EH (cell line): ENCODE measurements around the gene KMT2C.
"Not testable (repeated sequence)": the region's sequence is repeated elsewhere in the genome, so short reads cannot be mapped to it uniquely, and the experiment has no call there.

Experiments
- DNase-seq: peaks from one replicate; pipeline ENCODE4 v3.0.0-alpha.2; 2015; ENCODE audit warnings: low read depth

The KMT2C gene

DNA sequence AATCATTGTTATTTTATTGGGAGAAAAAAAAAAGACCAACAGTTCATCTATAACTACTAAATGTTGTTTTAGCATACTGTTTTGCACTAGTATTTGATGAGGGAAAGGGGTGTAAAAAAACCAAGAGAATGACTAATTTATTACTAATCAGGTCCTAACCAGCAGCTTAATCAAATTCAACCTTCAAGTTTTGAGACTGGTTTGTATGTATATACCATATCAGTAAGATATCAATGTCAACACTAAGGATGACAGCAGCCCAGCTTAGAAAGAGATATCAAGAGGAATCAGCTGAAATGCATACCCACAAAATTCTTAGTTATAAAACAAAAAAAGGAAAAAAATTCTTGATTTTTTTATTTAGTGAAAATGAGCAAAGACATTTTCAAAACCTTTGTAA lies 122.6 kb downstream of the KMT2C start:
- DNase-seq = no peak

GRCh38 chr7:152312316-152312715 lies 123.5 kb downstream of the KMT2C start:
- DNase-seq = peak; percentile 6

DNA sequence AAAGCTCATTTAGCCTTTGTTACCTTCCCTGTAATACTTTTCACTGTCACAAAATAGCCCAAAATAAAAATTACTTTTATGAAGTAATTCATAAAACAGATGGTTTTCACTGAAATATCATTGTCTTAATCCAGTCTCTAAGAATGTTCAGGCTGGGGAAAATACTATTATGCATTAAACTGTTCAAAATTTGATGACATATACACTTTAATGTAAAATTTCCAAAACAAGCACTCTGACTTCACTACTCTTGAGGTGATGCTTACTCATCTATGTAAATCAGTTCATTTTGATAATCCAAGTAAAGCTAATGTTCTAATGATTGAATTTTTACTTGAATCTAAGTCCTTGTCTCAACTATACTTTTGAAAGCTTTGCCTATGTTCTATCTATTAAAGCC lies 127.9 kb downstream of the KMT2C start:
- no peak for DNase-seq

DNA sequence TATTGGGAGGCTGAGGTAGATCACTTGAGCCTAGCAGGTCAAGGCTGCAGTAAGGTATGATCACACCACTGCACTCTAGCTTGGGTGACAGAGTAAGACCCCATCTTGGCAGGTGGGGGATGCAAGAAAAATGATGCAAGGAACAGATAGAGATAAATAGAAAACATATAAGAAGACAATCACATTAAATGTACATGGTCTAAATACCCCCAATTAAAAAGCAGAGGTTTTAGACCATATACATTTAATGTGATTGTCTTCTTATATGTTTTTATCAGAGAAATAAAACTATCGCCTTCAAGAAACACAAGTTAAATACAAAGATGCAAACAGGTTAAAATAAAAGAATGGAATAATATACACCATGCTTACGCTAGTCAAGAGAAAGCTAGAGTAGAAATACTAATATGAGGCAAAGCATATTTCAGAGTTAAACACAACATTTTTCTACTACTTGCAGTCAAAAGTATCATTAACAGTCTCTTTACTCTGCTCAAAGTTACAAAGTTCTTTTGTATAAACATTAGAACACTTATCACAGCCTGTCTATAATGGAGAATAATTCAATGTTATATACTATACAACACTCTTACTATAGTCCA lies 136.2 kb downstream of the KMT2C start:
- not testable (repeated sequence) for DNase-seq

- DNase-seq = no peak
Measured at GRCh38 chr7:152292897-152293296, 142.9 kb downstream of the KMT2C start.

GRCh38 chr7:152286972-152287371 lies 148.8 kb downstream of the KMT2C start:
- not testable (repeated sequence) for DNase-seq

DNA sequence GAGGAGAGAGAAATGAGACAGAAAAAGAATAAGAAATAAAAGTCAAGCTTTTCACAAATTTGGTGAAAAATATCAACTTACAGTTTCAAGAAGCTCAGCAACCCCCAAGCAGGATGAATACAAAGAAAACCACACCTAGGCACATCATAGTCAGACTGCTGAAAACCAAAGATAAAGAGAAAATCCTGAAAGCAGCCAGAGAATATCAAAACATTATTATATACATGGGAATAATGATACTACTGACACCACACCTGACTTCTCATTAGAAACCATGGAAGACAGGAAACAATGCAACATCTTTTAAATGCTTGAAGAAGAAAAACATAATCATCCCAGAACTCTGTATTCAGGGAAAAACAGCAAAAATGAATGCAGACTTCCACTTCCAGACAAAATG lies 149.6 kb downstream of the KMT2C start:
- DNase-seq = not testable (repeated sequence)

GRCh38 chr7:152284998-152285397 lies 150.8 kb downstream of the KMT2C start:
- DNase-seq = not testable (repeated sequence)

DNA sequence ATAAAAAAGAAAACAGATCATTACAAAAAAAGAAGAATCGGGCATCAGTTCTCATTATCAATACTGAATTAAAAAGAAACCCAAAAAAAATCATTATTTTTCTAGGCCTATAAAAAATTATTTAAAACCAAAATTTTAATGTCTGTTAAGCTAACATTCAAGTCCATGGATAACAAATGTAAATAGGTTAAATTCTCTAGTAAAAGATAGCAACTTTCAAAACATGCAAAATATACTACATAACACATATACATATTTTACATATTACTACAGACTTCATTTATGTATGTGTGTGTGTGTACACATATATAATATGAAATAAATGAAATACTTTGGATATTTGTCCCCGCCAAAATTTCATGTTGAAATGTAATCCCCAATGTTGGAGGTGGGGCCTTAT lies 158.1 kb downstream of the KMT2C start:
- DNase-seq = not testable (repeated sequence)

- DNase-seq = peak; percentile 46
Measured at GRCh38 chr7:152270427-152270826, 165.4 kb downstream of the KMT2C start.

DNA sequence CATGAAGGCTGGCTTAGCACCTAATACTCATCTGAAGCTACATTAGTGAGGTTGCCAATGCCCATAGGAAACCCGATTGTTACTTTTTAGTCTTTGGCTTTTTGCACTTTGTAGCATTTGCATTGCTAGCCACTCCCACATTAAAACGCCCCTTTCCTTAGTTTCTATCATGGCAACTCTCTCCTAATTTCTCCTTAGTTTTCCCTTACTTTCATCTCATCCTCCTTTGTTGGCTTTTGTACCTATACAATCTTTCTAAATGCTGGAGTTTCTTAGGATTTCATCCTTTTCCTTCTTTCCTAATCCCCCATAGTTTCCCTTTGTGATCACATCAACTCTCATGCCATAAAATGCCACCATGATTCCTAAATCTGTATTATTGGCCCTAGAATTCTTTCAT lies 168.9 kb downstream of the KMT2C start:
- not testable (repeated sequence) for DNase-seq

DNA sequence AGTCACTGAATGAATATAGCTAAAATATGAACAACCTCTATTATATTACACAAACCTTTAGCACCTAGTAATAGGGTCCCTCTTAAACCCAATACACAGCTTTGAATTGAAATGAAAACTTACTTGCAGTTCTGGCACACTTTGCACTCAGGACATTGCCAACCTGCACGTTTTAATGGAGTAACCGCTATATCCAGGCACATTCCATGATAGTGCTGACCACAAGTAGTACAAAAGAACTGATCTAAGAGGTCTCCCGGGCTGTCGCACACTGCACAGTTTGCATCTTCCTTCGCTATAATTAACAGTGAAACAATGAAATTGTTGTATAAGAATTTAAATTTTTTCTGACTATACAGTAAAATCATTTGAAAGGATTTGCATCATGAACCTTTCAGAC lies 170.9 kb downstream of the KMT2C start:
- DNase-seq = not testable (repeated sequence)

- not testable (repeated sequence) for DNase-seq
Measured at GRCh38 chr7:152262146-152262545, 173.7 kb downstream of the KMT2C start.

GRCh38 chr7:152259645-152260044 lies 176.2 kb downstream of the KMT2C start:
- DNase-seq = peak; percentile 21

- not testable (repeated sequence) for DNase-seq
Measured at GRCh38 chr7:152247851-152248250, 188.0 kb downstream of the KMT2C start.

- not testable (repeated sequence) for DNase-seq
Measured at GRCh38 chr7:152245417-152245816, 190.4 kb downstream of the KMT2C start.

GRCh38 chr7:152243464-152243863 lies 192.3 kb downstream of the KMT2C start:
- not testable (repeated sequence) for DNase-seq

DNA sequence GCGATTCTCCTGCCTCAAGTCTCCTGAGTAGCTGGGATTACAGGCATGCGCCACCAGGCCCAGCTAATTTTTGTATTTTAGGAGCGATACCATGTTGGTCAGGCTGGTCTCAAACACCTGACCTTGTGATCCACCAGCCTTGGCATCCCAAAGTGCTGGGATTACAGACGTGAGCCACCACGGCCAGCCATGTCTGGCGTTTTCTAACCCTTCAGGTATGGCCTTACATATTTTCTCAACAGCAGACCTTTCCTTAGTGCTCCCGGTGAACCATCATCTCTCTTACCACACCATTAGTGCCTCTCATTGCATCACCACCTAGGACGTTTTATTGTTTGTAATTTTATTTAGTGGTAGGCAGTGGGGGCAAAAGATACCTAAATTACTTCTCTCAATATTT lies 194.5 kb downstream of the KMT2C start:
- DNase-seq = not testable (repeated sequence)

DNA sequence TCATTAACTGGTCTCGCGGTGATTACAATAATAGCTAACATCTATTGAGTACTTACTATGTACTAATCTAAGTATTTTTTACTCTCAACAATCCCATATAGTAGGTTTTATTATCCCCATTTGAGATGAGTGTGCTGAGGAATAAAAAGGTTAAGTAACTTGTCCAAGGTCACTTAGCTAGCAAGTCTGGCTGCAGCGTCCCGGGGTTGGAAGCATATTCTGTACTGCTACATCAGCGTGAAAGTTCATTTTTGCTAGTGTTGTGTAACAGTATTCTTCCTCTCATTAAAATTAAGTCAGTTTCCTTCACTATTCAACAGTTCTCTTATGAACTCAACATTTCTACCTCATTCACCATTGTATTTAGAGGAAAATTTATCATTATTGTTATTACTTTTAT lies 199.5 kb downstream of the KMT2C start:
- DNase-seq = not testable (repeated sequence)

GRCh38 chr7:152234421-152234820 lies 201.4 kb downstream of the KMT2C start:
- DNase-seq = peak; percentile 56

GRCh38 chr7:152231089-152231488 lies 204.7 kb downstream of the KMT2C start:
- DNase-seq = no peak

- DNase-seq = not testable (repeated sequence)
Measured at GRCh38 chr7:152219556-152219955, 216.2 kb downstream of the KMT2C start.

- not testable (repeated sequence) for DNase-seq
Measured at GRCh38 chr7:152208766-152209165, 227.0 kb downstream of the KMT2C start.

GRCh38 chr7:152204417-152204816 lies 231.4 kb downstream of the KMT2C start:
- DNase-seq = not testable (repeated sequence)
